SK-MEL-5 (cell line): Measurements from ENCODE around the gene TENT5A. TPM values are rescaled to one million over a fixed set of nuclear protein-coding genes. Genes with fewer than 3 reads are reported as not detected.

Experiments used
- DNase-seq: peaks from one replicate; pipeline ENCODE4 v3.0.0-alpha.2; 2016; ENCODE audit warnings: low read depth, low spot score
- in situ Hi-C: cut with HindIII; loops from 2 replicates; pipeline ENCODE4 v1.10.0; 2016; ENCODE audit warnings: low sequenced_read_pairs, high pct_unique_total_duplicates, low pct_unique_long_range_greater_than_20kb
- polyA plus RNA-seq, 2 experiments: library from polyadenylated mRNA; depleted of rRNA; stranded (reverse); fragments of >200 nt; gene quantifications; 2 replicates each; pipeline ENCODE4 v1.2.3, GENCODE V29; 2015
- total RNA-seq: library from RNA; depleted of rRNA; stranded (reverse); fragments of >200 nt; shearing (Covaris generic); gene quantifications from 2 replicates; pipeline ENCODE4 v1.2.3, GENCODE V29; 2014; rRNA removed

Gene TENT5A
- 38.8 and 39.1 TPM in 2 replicates for total RNA-seq
- polyA plus RNA-seq (2015; cell fraction: cytosol; rRNA removed) = 18.0 and 22.3 TPM in 2 replicates
- polyA plus RNA-seq (2015; cell fraction: nucleus; rRNA removed) = 38.9 and 44.8 TPM in 2 replicates

DNA sequence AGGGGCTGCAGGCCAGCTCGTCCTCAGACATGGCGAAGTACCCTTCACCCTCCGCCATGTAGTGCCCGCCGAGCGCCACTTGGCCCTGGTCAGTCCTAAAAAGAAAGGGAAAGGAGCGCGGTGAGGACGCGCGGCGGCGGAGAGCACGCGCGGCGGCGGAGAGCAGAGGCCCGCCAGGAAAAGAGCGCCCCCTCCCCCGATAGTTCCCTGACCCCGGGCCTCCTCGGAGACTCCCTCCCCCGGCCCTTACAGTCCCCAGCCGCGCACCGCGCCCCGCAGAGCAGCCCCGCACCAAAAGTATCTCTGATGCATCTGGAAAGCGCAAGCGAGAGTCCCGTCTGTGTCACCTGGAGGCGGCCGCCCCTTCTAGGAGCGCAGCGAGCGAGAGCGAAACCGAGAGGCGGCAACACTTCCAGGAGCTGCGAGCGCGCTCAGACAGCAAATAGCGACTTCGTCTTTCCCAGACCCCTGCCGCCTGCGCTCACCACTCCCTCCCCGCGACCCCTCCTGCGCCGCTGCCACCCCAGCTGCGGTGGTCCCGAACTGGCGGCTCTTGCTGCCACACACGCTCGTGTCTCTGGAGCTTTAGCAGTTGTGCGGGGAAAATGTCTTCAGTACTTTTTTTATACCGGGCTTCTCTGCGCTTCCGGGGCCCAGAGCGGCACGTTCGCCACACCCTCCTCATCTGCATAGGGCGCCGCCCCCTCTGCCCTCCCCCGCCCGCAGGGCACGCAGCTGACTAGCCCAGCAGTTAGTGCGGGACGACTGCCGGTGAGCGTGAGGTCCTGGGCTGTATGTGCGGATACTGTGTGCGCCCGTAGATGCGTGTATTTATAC is at the start of gene TENT5A:
TENT5A (minus strand) TSS at position 598 of the 837 bp plus-strand sequence; CDS start at position 58, 540 bp downstream.
- in situ Hi-C loops = no loop called here

GRCh38 chr6:81801489-81801888 is 49.0 kb upstream of the TENT5A start:
- DNase-seq = no peak
- in situ Hi-C loops = no loop called here

More for the DNA sequence above, at the start of gene TENT5A:
- DNase-seq = peak; percentile 89

- in situ Hi-C loops = no loop called here
- DNase-seq = peak; percentile 43
These were observed 48.2 kb upstream of the TENT5A start for GRCh38 chr6:81800666-81801065.

DNA sequence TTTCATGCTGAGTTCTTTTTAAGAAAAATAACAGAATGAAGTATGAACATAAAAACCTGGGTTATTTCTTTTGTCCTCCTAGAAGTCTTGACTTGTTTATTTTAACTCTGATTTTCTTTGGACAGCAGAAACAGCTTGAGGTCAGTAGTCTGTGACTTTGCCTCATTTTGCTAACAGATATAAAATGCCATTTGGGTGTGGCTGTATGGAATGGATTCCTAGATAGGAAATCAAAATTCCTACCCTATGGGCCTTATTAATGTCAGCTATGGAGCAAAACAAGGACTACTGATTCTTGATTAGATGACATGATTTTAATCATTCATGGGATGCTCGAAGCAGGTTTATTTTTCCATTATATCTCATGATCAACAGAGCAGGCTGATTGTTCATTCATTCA is 46.8 kb upstream of the TENT5A start:
- in situ Hi-C loops = no loop called here
- DNase-seq = no peak

DNA sequence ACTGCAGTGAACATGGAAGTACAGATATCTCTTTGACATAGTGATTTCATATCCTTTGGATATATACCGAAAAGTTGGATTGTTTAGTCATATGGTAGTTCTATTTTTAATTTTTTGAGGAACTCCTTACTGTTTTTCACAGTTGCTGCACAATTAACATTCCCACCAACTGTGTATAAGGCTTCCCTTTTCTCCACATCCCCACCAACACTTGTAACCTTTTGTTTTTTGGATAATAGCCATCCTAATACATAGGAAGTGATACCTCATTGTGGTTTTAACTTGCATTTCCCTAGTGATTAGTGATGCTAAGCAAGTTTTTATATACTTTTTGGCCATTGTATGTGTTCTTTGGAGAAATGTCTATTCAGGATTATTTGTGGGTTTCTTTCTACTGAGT is 45.1 kb upstream of the TENT5A start:
- no peak for DNase-seq
- in situ Hi-C loops = no loop called here

- DNase-seq = no peak
- in situ Hi-C loops = no loop called here
These were observed 43.4 kb upstream of the TENT5A start for GRCh38 chr6:81795890-81796289.

DNA sequence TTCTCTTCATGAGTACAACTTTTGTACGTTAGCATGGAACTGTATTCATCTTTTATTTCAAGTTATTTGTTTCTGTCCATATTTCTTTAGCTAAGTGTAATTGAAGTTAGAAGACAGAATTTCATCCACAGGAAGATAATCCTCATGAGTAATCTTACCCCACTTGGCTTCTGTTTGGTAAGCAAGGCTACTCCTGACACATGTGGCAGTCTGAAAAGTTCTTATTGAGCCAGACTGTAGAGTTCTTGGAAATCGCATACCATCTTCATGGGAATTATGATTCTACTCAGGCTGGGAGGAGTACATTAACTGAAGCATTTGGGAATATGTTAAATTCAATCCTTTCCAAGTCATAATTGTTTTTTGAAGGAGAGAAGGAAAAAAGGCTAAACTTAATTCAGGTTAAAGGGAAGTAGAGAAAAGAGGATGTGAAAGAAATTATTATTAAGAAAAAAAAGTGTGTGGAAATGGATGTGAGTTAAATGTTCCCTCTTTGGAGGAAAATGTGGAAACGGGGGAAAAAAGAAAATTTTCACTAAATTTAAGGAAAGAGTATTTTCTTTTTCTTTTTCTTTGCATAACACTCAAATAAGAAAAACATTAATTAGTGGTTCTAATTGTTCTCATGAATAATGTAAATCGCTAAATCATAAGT is 41.5 kb upstream of the TENT5A start:
- in situ Hi-C loops = no loop called here
- DNase-seq = no peak

DNA sequence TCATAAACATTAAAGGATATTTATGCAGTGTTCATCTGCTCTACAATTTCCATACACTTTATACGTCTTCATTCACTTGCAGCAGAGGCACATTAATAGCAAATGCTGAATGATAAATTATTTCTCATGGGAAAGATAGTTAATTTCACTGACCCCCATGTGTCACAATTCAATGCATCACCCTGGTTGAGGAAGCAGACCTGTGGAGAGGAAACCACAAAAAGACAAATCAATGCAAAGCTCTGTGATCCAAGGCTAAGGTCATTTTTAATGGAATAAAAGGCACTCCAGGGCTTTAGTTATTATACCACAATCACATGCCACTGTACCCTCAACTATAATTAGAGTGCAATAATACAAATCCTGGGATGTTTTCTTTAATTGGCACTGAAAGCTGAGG is 40.3 kb upstream of the TENT5A start:
- in situ Hi-C loops = no loop called here
- DNase-seq = peak; percentile 70

- no peak for DNase-seq
- in situ Hi-C loops = no loop called here
These were observed 39.3 kb upstream of the TENT5A start for GRCh38 chr6:81791756-81792155.

- in situ Hi-C loops = no loop called here
- no peak for DNase-seq
These were observed 37.6 kb upstream of the TENT5A start for GRCh38 chr6:81790034-81790433.

GRCh38 chr6:81789291-81789690 is 36.8 kb upstream of the TENT5A start:
- in situ Hi-C loops = no loop called here
- DNase-seq = no peak

- no peak for DNase-seq
- in situ Hi-C loops = no loop called here
These were observed 36.3 kb upstream of the TENT5A start for GRCh38 chr6:81788748-81789147.

GRCh38 chr6:81787313-81788068 is 35.0 kb upstream of the TENT5A start:
- in situ Hi-C loops = no loop called here
- peak; percentile 40 for DNase-seq

DNA sequence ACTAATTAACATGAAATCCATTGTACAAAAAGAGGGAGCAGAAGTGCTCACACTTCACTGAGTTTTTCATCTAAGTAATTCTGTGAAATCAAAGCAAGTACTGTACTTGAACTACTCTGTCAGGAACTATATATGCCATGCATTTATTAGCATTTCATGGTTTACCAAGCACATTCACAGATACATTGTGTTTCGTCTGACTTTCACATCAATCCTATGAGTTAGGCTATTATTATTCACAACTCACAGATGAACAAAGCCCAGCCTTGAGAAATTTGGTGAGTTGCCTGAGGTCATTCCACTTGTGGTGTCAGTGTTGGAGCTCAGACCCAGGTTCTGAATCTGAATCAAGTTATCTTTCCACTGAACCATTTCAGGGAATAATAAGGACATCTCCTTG is 33.7 kb upstream of the TENT5A start:
- DNase-seq = peak; percentile 96

GRCh38 chr6:81785377-81785776 is 32.9 kb upstream of the TENT5A start:
- in situ Hi-C loops = no loop called here
- no peak for DNase-seq

More for the DNA sequence above, 33.7 kb upstream of the TENT5A start:
- in situ Hi-C loops = no loop called here

DNA sequence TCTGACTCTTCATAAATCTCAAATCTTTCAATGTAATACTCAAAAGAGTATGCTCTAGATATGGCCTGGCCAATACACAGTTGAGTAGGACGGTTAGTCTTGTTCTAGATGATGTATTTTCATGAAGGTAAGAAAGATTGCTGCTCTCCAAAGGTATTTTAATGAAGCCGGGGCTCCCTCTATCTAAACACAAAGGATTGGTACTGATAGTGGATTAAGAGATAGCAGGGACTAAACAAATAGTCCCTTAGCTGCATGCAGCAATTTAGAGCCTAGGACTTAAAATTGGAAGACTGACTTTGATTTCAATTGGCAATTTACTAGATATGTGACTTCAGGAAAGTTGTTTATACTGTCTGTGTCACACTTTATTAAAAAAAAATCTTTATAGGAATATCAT is 31.4 kb upstream of the TENT5A start:
- in situ Hi-C loops = no loop called here
- no peak for DNase-seq

- no peak for DNase-seq
- in situ Hi-C loops = no loop called here
These were observed 29.1 kb upstream of the TENT5A start for GRCh38 chr6:81781624-81782023.
